Astrocyte of the cerebellum (primary cell): ENCODE measurements around the gene TM4SF5.

Experiments used
- DNase-seq: peaks from one replicate; pipeline ENCODE4 v3.0.0-alpha.2; 2011; ENCODE audit warnings: low read depth
- H3K4me3 ChIP-seq: 2 replicates; pipeline ENCODE4 v1.5.1; 2011; ENCODE audit warnings: mild to moderate bottlenecking, low read depth, low read length, moderate library complexity
- CTCF ChIP-seq: IDR thresholded peaks from 2 replicates; pipeline ENCODE4 v1.5.1; 2012; ENCODE audit warnings: low read length, low read depth, moderate library complexity, mild to moderate bottlenecking; ENCODE audit errors: missing control alignments
- in situ Hi-C: cut with HindIII; loops from 2 replicates; pipeline ENCODE4 v1.10.0; 2017; ENCODE audit warnings: low sequenced_read_pairs

TM4SF5 gene

GRCh38 chr17:4771519-4772234, at the start of gene TM4SF5:
Gene TM4SF5 (plus strand): TSS chr17:4771886. CDS start chr17:4771923, 37 bp downstream.
- H3K4me3 ChIP-seq: no peak within 1 kb of the TSS
- no peak for DNase-seq
- in situ Hi-C loops: no loop called here
- TF ChIP-seq CTCF: no peak

- H3K4me3 ChIP-seq: no peak overlapping the region
- no peak for DNase-seq
- no peak for TF ChIP-seq CTCF
- in situ Hi-C loops: loop anchor here (10.0 kb wide), 1 partner anchor 208 kb away; no protein-coding TSS in a partner anchor
Observed at GRCh38 chr17:4722678-4723240, 48.9 kb upstream of the TM4SF5 start.

- DNase-seq: no peak
- H3K4me3 ChIP-seq: no peak overlapping the region
- in situ Hi-C loops: loop anchor here (5.0 to 10.0 kb wide), 3 partner anchors 63 to 210 kb away; partner anchors contain the start of genes GLTPD2 and VMO1
- TF ChIP-seq CTCF: no peak
Observed at GRCh38 chr17:4724650-4725049, 47.0 kb upstream of the TM4SF5 start.

- in situ Hi-C loops: loop anchor here (5.0 to 10.0 kb wide), 3 partner anchors 62 to 211 kb away; partner anchors contain the start of genes GLTPD2 and VMO1
- DNase-seq: no peak
- TF ChIP-seq CTCF: no peak
- H3K4me3 ChIP-seq: no peak overlapping the region
Observed at GRCh38 chr17:4725646-4726310, 45.9 kb upstream of the TM4SF5 start.

GRCh38 chr17:4728124-4728523, 43.6 kb upstream of the TM4SF5 start:
- H3K4me3 ChIP-seq: no peak overlapping the region
- no peak for DNase-seq
- in situ Hi-C loops: loop anchor here (5.0 to 10.0 kb wide), 3 partner anchors 59 to 213 kb away; partner anchors contain the start of genes GLTPD2 and VMO1
- no peak for TF ChIP-seq CTCF

GRCh38 chr17:4733073-4733531, 38.6 kb upstream of the TM4SF5 start:
- no peak for DNase-seq
- no peak overlapping the region for H3K4me3 ChIP-seq
- in situ Hi-C loops: no loop called here
- TF ChIP-seq CTCF: no peak
